ENCODE measurements around the gene C8G. TPM values are rescaled to one million over a fixed set of nuclear protein-coding genes. Genes with fewer than 3 reads are reported as not detected.

C8G gene
- total and polyA plus RNA-seq, 2 of the 13 experiments (the other 11 are each of a cell fraction or from before 2014, with no cell fraction given): 4.9 to 12.8 TPM

- TF ChIP-seq ATF5 (CRISPR knock-in tag; IDR thresholded peaks at IDR 0.05; ENCODE audit: low read depth) (0 out of 2 replicates have a peak, but pooled peaks have one; percentile 13), KAT7 (CRISPR knock-in tag; IDR thresholded peaks at IDR 0.05; ENCODE audit: borderline replicate concordance) (no peak), ZNF850 (CRISPR knock-in tag; conservative IDR thresholded peaks at IDR 0.05) (no peak), ZNF562 (CRISPR knock-in tag; IDR thresholded peaks at IDR 0.05; ENCODE audit: borderline replicate concordance) (no peak), SETDB1 (CRISPR knock-in tag; IDR thresholded peaks at IDR 0.05; ENCODE audit: borderline replicate concordance) (no peak), ZNF720 (CRISPR knock-in tag; IDR thresholded peaks at IDR 0.05) (no peak), ARID4A (CRISPR knock-in tag; IDR thresholded peaks at IDR 0.05; ENCODE audit: borderline replicate concordance) (0 out of 2 replicates have a peak, but pooled peaks have one; percentile 7), HHEX (CRISPR knock-in tag; IDR thresholded peaks at IDR 0.05) (no peak), BCL3 (CRISPR knock-in tag; IDR thresholded peaks at IDR 0.05) (0 out of 2 replicates have a peak, but pooled peaks have one; percentile 17), ZNF441 (CRISPR knock-in tag; IDR thresholded peaks at IDR 0.05; ENCODE audit: borderline replicate concordance) (no peak), HNF1A (IDR thresholded peaks at IDR 0.05; ENCODE audit: low read depth) (no peak), HNF1A (CRISPR knock-in tag; IDR thresholded peaks at IDR 0.05; ENCODE audit: borderline replicate concordance) (no peak)
- TF ChIP-seq, protein P1, sequence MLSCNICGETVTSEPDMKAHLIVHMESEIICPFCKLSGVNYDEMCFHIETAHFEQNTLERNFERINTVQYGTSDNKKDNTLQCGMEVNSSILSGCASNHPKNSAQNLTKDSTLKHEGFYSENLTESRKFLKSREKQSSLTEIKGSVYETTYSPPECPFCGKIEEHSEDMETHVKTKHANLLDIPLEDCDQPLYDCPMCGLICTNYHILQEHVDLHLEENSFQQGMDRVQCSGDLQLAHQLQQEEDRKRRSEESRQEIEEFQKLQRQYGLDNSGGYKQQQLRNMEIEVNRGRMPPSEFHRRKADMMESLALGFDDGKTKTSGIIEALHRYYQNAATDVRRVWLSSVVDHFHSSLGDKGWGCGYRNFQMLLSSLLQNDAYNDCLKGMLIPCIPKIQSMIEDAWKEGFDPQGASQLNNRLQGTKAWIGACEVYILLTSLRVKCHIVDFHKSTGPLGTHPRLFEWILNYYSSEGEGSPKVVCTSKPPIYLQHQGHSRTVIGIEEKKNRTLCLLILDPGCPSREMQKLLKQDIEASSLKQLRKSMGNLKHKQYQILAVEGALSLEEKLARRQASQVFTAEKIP (CRISPR knock-in tag; IDR thresholded peaks at IDR 0.05; ENCODE audit: borderline replicate concordance): no peak
These were observed 1.5 kb upstream of the C8G start (continued) for GRCh38 chr9:136943291-136944211.
